OCI-LY3 (cell line): Measurements from ENCODE around the gene TNS1.

Experiments used
- CTCF ChIP-seq: fragments of 200-600, 300-600 bp; sonication (generic); IDR thresholded peaks from 2 replicates; pipeline ENCODE4 v1.5.1; 2014; ENCODE audit warnings: antibody characterized with exemption, low read length, low read depth
- EZH2phosphoT487 ChIP-seq: fragments of 200-600 bp; shearing (Covaris generic); IDR thresholded peaks from 2 replicates; pipeline ENCODE4 v1.6.1; 2018; ENCODE audit warnings: antibody characterized with exemption, mixed run types, low read depth

- TF ChIP-seq CTCF (no peak), EZH2phosphoT487 (no peak)
Measured at GRCh38 chr2:217790195-217790594, 212.6 kb downstream of the TNS1 start.
